Parathyroid adenoma (tissue), 2 donors: ENCODE data around the gene UNG.
A peak's percentile ranks its signal among the peaks of the same experiment; 100 is the strongest.
"Not testable (repeated sequence)": the region's sequence is repeated elsewhere in the genome, so short reads cannot be mapped to it uniquely, and the experiment has no call there.

Experiments used
- H2AFZ ChIP-seq: fragments of 300-600 bp; sonication (generic); one replicate; pipeline ENCODE4 v1.7.0; 2017; ENCODE audit warnings: antibody characterized with exemption, mild to moderate bottlenecking
- H3K27ac ChIP-seq: fragments of 300-600 bp; sonication (generic); one replicate; pipeline ENCODE4 v1.7.0; 2017
- H3K27me3 ChIP-seq: fragments of 300-600 bp; sonication (generic); one replicate; pipeline ENCODE4 v1.7.0; 2017; ENCODE audit warnings: low read length; ENCODE audit not compliant: control insufficient read depth, insufficient read depth
- H3K36me3 ChIP-seq: fragments of 300-600 bp; sonication (generic); one replicate; pipeline ENCODE4 v1.7.0; 2017; ENCODE audit warnings: low read length; ENCODE audit not compliant: control insufficient read depth, insufficient read depth
- H3K4me1 ChIP-seq: fragments of 300-600 bp; sonication (generic); one replicate; pipeline ENCODE4 v1.7.0; 2017; ENCODE audit warnings: control low read depth
- H3K4me2 ChIP-seq: fragments of 300-600 bp; sonication (generic); one replicate; pipeline ENCODE4 v1.7.0; 2017; ENCODE audit warnings: low read length
- H3K4me3 ChIP-seq: fragments of 300-600 bp; sonication (generic); one replicate; pipeline ENCODE4 v1.7.0; 2017; ENCODE audit warnings: low read depth, low read length
- H3K79me2 ChIP-seq: fragments of 300-600 bp; sonication (generic); one replicate; pipeline ENCODE4 v1.7.0; 2017; ENCODE audit warnings: control low read depth
- H3K9ac ChIP-seq: fragments of 300-600 bp; sonication (generic); one replicate; pipeline ENCODE4 v1.7.0; 2017; ENCODE audit warnings: mild to moderate bottlenecking
- H3K9me3 ChIP-seq: fragments of 300-600 bp; sonication (generic); one replicate; pipeline ENCODE4 v1.7.0; 2017; ENCODE audit warnings: low read length; ENCODE audit not compliant: control insufficient read depth
- TF ChIP-seq, protein P1 (sequence below): fragments of 300-600 bp; sonication (generic); IDR thresholded peaks from one replicate; pipeline ENCODE4 v1.7.0; 2017; ENCODE audit warnings: antibody characterized with exemption, mild to moderate bottlenecking
- donor health status: primary hyperparathyroidism.

UNG gene

DNA sequence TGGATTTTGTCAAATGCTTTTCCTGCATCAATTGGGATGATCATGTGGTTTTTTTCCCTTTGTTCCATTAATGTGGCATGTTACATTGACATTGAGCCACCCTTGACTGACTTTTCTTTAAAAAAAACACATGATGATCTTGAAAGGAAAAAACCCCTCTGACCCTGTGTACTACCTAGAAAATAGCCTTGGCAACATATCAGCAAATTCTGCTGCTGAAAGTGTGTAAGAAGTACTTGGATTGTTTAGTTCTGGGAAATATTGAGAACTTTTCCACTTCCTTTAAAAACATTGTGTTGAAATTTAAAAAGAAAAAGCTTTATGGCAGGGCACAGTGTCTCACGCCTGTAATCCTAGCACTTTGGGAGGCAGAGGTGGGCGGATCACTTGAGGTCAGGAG is 39.7 kb downstream of the UNG start:
- no peak overlapping the region for H3K4me3 ChIP-seq
- H3K9me3 ChIP-seq, result no peaks in the 10 kb centered on the region
- H3K36me3 ChIP-seq, result no peaks in the 10 kb centered on the region
- no peak overlapping the region for H2AFZ ChIP-seq
- TF ChIP-seq, protein P1, sequence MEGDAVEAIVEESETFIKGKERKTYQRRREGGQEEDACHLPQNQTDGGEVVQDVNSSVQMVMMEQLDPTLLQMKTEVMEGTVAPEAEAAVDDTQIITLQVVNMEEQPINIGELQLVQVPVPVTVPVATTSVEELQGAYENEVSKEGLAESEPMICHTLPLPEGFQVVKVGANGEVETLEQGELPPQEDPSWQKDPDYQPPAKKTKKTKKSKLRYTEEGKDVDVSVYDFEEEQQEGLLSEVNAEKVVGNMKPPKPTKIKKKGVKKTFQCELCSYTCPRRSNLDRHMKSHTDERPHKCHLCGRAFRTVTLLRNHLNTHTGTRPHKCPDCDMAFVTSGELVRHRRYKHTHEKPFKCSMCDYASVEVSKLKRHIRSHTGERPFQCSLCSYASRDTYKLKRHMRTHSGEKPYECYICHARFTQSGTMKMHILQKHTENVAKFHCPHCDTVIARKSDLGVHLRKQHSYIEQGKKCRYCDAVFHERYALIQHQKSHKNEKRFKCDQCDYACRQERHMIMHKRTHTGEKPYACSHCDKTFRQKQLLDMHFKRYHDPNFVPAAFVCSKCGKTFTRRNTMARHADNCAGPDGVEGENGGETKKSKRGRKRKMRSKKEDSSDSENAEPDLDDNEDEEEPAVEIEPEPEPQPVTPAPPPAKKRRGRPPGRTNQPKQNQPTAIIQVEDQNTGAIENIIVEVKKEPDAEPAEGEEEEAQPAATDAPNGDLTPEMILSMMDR, result no peak
- peaks cover 35% of the 10 kb centered on the region for H3K79me2 ChIP-seq
- no peak overlapping the region for H3K4me2 ChIP-seq
- H3K27ac ChIP-seq, result peak overlapping the region; percentile 13
- peaks cover 9% of the 10 kb centered on the region for H3K4me1 ChIP-seq
- H3K9ac ChIP-seq, result no peak overlapping the region
- H3K27me3 ChIP-seq, result no peaks in the 10 kb centered on the region

- no peak overlapping the region for H3K27ac ChIP-seq
- no peak overlapping the region for H3K4me3 ChIP-seq
- H3K27me3 ChIP-seq, result no peaks in the 10 kb centered on the region
- H3K79me2 ChIP-seq, result peaks cover 41% of the 10 kb centered on the region
- no peak overlapping the region for H3K9ac ChIP-seq
- no peaks in the 10 kb centered on the region for H3K9me3 ChIP-seq
- H3K4me2 ChIP-seq, result no peak overlapping the region
- peaks cover 1% of the 10 kb centered on the region for H3K4me1 ChIP-seq
- TF ChIP-seq, protein P1, result no peak
- no peak overlapping the region for H2AFZ ChIP-seq
- H3K36me3 ChIP-seq, result no peaks in the 10 kb centered on the region
Observed at GRCh38 chr12:109139360-109139759, 42.0 kb downstream of the UNG start.

GRCh38 chr12:109139791-109140190 is 42.4 kb downstream of the UNG start:
- H3K27ac ChIP-seq, result no peak overlapping the region
- H3K9ac ChIP-seq, result no peak overlapping the region
- no peak overlapping the region for H3K4me3 ChIP-seq
- peaks cover 42% of the 10 kb centered on the region for H3K79me2 ChIP-seq
- no peaks in the 10 kb centered on the region for H3K4me1 ChIP-seq
- no peaks in the 10 kb centered on the region for H3K27me3 ChIP-seq
- H3K4me2 ChIP-seq, result no peak overlapping the region
- no peaks in the 10 kb centered on the region for H3K36me3 ChIP-seq
- TF ChIP-seq, protein P1, result no peak
- H3K9me3 ChIP-seq, result no peaks in the 10 kb centered on the region
- no peak overlapping the region for H2AFZ ChIP-seq

DNA sequence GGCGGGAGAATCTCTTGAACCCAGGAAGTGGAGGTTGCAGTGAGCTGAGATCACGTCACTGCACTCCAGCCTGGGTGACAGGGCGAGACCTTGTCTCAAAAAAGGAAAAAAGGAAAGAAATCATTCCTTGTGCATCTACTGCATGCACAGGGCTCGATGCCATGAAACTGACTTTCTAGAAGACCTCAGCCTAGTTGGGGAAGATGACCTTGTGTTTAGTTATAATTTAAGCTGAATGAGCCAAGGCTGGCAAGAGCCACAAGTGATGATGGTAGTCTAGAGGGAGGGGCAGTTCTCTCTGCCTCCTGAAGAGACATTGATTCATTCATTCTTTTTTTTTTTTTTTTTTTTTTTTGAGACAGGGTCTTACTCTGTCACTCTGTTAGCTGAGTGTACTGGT is 43.2 kb downstream of the UNG start:
- H3K27ac ChIP-seq, result no peak overlapping the region
- TF ChIP-seq, protein P1, result no peak

GRCh38 chr12:109144224-109144623 is 46.8 kb downstream of the UNG start:
- no peak overlapping the region for H3K4me3 ChIP-seq
- H3K9me3 ChIP-seq, result no peaks in the 10 kb centered on the region
- no peak overlapping the region for H2AFZ ChIP-seq
- TF ChIP-seq, protein P1, result no peak
- no peaks in the 10 kb centered on the region for H3K4me1 ChIP-seq
- no peaks in the 10 kb centered on the region for H3K36me3 ChIP-seq
- H3K4me2 ChIP-seq, result no peak overlapping the region
- H3K9ac ChIP-seq, result no peak overlapping the region
- H3K27ac ChIP-seq, result no peak overlapping the region
- no peaks in the 10 kb centered on the region for H3K27me3 ChIP-seq
- peaks cover 27% of the 10 kb centered on the region for H3K79me2 ChIP-seq

More for the DNA sequence above, 43.2 kb downstream of the UNG start:
- Histone ChIP-seq H3K4me3 (no peak overlapping the region), H3K9ac (no peak overlapping the region), H3K79me2 (peaks cover 44% of the 10 kb centered on the region), H3K27me3 (no peaks in the 10 kb centered on the region), H2AFZ (no peak overlapping the region), H3K9me3 (no peaks in the 10 kb centered on the region), H3K36me3 (no peaks in the 10 kb centered on the region), H3K4me2 (no peak overlapping the region), H3K4me1 (no peaks in the 10 kb centered on the region)

GRCh38 chr12:109147126-109147525 is 49.7 kb downstream of the UNG start:
- not testable (repeated sequence) for H2AFZ ChIP-seq, H3K9ac ChIP-seq, H3K36me3 ChIP-seq, H3K27ac ChIP-seq, H3K27me3 ChIP-seq, H3K9me3 ChIP-seq, H3K4me2 ChIP-seq, H3K4me1 ChIP-seq, H3K4me3 ChIP-seq
- H3K79me2 ChIP-seq, result peaks cover 29% of the 10 kb centered on the region
